Body of pancreas (tissue), 4 donors: ENCODE measurements around the gene PRKG1. TPM values are rescaled to one million over a fixed set of nuclear protein-coding genes. Genes with fewer than 3 reads are reported as not detected.

Experiments used
- ATAC-seq: fragments of 150-250 bp; one replicate; pipeline ENCODE4 v1.9.1; 2016
- DNase-seq, 4 donors: peaks; one replicate each; pipeline ENCODE4 v3.0.0-alpha.2; 2019
- H3K27ac ChIP-seq, 4 donors: fragments of 200-600 bp; sonication (generic); 1 replicate in 3 of 4; 2 replicates in 1 of 4; pipeline versions ENCODE4 v1.5.1 to v1.6.1; 2016 to 2019; ENCODE audit warnings: mild to moderate bottlenecking in 1 of 4, mixed read lengths in 1 of 4, moderate library complexity in 1 of 4
- H3K27me3 ChIP-seq, 2 donors: fragments of 200-600 bp; sonication (generic); one replicate each; pipeline ENCODE4 v1.6.0; 2016; ENCODE audit warnings: mild to moderate bottlenecking in 1 of 2
- H3K36me3 ChIP-seq, 2 donors: fragments of 200-600 bp; sonication (generic); replicated peaks in 1 of 2; 2 replicates each; pipeline ENCODE4 v1.5.1; 2016; ENCODE audit warnings: low read depth in 2 of 2; ENCODE audit not compliant: insufficient read depth in 1 of 2
- H3K4me1 ChIP-seq: fragments of 200-600 bp; sonication (generic); one replicate; pipeline ENCODE4 v1.6.0; 2016
- H3K4me3 ChIP-seq, 2 donors: fragments of 200-600 bp; sonication (generic); 1 replicate in 1 of 2; 2 replicates in 1 of 2; pipeline ENCODE4 v1.5.1; 2016 to 2019
- H3K9me3 ChIP-seq, 3 donors: fragments of 200-600 bp; sonication (generic); 1 replicate in 2 of 3; 2 replicates in 1 of 3; pipeline ENCODE4 v1.5.1; 2016
- POLR2A ChIP-seq, 3 donors: fragments of 450-650 bp; IDR thresholded peaks; one replicate each; pipeline ENCODE4 v1.6.1; 2016; ENCODE audit warnings: antibody characterized with exemption in 3 of 3, mild to moderate bottlenecking in 2 of 3
- WGBS, 2 donors: methylation state at CpG; one replicate each; pipeline ENCODE4 v1.1.5; 2017; 5-methylcytosine and 5-hydroxymethylcytosine counted together
- intact Hi-C: fragments of 100-400 bp; cut with DNase I; formaldehyde crosslinking; loops from one replicate; pipeline ENCODE4 v1.15.1; 2023
- total RNA-seq, 2 donors: library from RNA; depleted of rRNA; stranded (reverse); fragments of >200 nt; gene quantifications; one replicate each; pipeline ENCODE4 v1.1.0, GENCODE V29; 2016
- TF ChIP-seq, protein P1 (sequence below), 7 experiments: fragments of 450-650 bp in 4 of 7; fragments of 200-600 bp in 3 of 7; sonication (generic) in 3 of 7; IDR thresholded peaks; one replicate each; pipeline ENCODE4 v1.5.1; 2016 to 2019; ENCODE audit warnings: antibody characterized with exemption in 7 of 7

Gene PRKG1
- total RNA-seq, 2 donors from 2014 or later, result 14.2 to 18.9 TPM

DNA sequence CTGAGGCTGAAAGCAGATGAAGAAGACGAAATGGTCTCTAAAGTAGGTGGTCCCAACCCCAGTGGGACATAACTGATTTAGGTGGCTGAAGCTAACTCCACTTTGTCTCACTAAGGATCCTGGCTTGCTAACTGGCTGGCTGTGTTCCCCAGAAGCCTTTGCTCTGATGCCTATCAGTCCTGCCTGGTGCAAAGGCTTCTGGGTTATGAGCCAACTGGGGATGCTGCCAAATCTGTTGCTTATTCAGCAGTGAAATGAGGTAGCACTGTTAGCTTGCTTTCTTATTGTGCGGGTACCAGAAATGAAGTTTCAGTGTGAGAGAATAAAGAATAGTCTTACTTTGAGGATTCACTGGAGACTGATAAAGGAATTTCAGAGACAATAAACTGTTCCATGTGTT is 18.1 kb downstream of the PRKG1 start:
- Histone ChIP-seq H3K27ac (no peak overlapping the region), H3K36me3 (no peaks in the 10 kb centered on the region)
- intact Hi-C loops, result no loop called here

DNA sequence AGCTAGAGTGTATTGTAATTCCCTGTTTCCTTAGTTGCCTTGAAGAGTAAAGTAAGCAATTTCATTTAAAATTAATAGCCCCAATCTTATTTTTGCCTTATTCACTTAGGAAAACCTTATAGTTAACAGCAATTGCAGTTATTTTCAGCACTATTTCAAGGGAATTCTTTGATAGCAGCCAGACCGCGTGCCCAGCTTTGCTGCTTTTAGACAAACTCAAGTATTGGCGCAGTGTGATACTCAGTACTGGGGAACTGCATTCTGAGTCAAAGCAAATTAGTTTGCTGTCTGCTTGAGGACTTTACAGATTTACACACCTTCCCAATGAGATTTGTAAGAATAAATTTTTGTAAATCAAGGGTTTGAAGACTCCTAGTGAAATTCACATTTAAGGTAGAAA is 21.2 kb downstream of the PRKG1 start:
- H3K27me3 ChIP-seq, result no peaks in the 10 kb centered on the region
- TF ChIP-seq, protein P1, sequence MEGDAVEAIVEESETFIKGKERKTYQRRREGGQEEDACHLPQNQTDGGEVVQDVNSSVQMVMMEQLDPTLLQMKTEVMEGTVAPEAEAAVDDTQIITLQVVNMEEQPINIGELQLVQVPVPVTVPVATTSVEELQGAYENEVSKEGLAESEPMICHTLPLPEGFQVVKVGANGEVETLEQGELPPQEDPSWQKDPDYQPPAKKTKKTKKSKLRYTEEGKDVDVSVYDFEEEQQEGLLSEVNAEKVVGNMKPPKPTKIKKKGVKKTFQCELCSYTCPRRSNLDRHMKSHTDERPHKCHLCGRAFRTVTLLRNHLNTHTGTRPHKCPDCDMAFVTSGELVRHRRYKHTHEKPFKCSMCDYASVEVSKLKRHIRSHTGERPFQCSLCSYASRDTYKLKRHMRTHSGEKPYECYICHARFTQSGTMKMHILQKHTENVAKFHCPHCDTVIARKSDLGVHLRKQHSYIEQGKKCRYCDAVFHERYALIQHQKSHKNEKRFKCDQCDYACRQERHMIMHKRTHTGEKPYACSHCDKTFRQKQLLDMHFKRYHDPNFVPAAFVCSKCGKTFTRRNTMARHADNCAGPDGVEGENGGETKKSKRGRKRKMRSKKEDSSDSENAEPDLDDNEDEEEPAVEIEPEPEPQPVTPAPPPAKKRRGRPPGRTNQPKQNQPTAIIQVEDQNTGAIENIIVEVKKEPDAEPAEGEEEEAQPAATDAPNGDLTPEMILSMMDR (IDR thresholded peaks at IDR 0.05), result no peak
- no peak for TF ChIP-seq POLR2A (IDR thresholded peaks at IDR 0.05)
- no peak overlapping the region for H3K4me3 ChIP-seq
- H3K4me1 ChIP-seq, result no peaks in the 10 kb centered on the region
- ATAC-seq (no peak), DNase-seq (no peak)
- intact Hi-C loops, result no loop called here
- no peak overlapping the region for H3K27ac ChIP-seq
- WGBS, 2 donors, result 83 to 89% methylated on average over 3 of the region's 3 CpGs
- no peaks in the 10 kb centered on the region for H3K36me3 ChIP-seq
- no peaks in the 10 kb centered on the region for H3K9me3 ChIP-seq

More for the DNA sequence above, 18.1 kb downstream of the PRKG1 start:
- WGBS, 2 donors, result 58 to 69% methylated on average over 2 of the region's 2 CpGs
- H3K4me1 ChIP-seq, result no peaks in the 10 kb centered on the region
- H3K27me3 ChIP-seq, result no peaks in the 10 kb centered on the region
- peak; percentile 56 to 76 (median 62) for DNase-seq
- H3K9me3 ChIP-seq, result no peaks in the 10 kb centered on the region
- no peak for ATAC-seq
- H3K4me3 ChIP-seq, result no peak overlapping the region
- TF ChIP-seq POLR2A (IDR thresholded peaks at IDR 0.05), result no peak
- TF ChIP-seq, protein P1 (IDR thresholded peaks at IDR 0.05), result no peak

DNA sequence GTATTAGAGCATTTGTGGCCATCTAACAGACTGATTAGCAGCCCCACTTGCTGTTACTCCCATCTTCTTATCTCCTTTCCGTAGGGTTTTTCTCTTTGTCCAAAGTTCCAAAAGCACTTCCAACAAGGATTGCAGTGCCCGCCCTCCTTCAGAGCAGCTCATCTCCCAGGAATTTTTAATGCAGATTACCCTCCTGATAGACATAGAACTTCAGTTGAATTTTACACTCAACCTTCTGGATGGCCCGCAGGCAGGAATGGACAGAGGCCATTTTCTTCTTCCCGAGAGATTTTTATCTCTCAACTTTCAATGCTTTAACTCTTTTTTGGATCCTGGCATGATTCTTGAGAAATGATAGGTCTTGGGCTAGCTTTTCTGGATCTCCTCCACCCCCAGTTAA is 23.3 kb downstream of the PRKG1 start:
- intact Hi-C loops, result no loop called here
- no peak overlapping the region for H3K27ac ChIP-seq
- H3K27me3 ChIP-seq, result no peaks in the 10 kb centered on the region
- TF ChIP-seq, protein P1 (IDR thresholded peaks at IDR 0.05), result no peak
- no peak for TF ChIP-seq POLR2A (IDR thresholded peaks at IDR 0.05)
- no peak for DNase-seq
- no peak for ATAC-seq
- WGBS, 2 donors, result 78 to 84% methylated on average over 4 of the region's 4 CpGs
- no peaks in the 10 kb centered on the region for H3K36me3 ChIP-seq
- no peak overlapping the region for H3K4me3 ChIP-seq
- no peaks in the 10 kb centered on the region for H3K4me1 ChIP-seq
- H3K9me3 ChIP-seq, result no peaks in the 10 kb centered on the region

DNA sequence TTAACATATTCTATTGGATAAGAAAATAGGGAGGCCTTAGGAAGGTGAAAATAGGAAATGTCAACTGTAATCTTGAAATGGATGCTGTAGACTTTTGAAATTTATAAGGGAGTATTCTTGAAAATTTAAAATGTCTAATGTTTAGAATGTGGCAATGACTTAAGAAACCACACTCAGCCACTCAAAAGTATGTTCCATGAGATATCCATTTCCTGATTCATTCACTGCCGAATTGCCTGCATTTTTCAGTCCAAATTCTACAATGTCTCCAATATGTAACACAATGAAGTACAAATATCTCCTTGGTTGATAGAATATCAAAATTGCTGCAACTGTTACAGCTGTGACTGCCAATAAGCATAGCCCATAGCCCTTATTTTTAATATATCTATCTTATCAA is 25.9 kb downstream of the PRKG1 start:
- no peaks in the 10 kb centered on the region for H3K36me3 ChIP-seq
- no peak overlapping the region for H3K27ac ChIP-seq
- H3K4me3 ChIP-seq, result no peak overlapping the region
- 58 to 83% methylated on average over 1 of the region's 1 CpG for WGBS, 2 donors
- ATAC-seq (no peak), DNase-seq (no peak)
- no peaks in the 10 kb centered on the region for H3K9me3 ChIP-seq
- intact Hi-C loops, result no loop called here
- no peaks in the 10 kb centered on the region for H3K4me1 ChIP-seq
- no peaks in the 10 kb centered on the region for H3K27me3 ChIP-seq
- TF ChIP-seq POLR2A (IDR thresholded peaks at IDR 0.05), result no peak
- TF ChIP-seq, protein P1 (IDR thresholded peaks at IDR 0.05), result no peak

DNA sequence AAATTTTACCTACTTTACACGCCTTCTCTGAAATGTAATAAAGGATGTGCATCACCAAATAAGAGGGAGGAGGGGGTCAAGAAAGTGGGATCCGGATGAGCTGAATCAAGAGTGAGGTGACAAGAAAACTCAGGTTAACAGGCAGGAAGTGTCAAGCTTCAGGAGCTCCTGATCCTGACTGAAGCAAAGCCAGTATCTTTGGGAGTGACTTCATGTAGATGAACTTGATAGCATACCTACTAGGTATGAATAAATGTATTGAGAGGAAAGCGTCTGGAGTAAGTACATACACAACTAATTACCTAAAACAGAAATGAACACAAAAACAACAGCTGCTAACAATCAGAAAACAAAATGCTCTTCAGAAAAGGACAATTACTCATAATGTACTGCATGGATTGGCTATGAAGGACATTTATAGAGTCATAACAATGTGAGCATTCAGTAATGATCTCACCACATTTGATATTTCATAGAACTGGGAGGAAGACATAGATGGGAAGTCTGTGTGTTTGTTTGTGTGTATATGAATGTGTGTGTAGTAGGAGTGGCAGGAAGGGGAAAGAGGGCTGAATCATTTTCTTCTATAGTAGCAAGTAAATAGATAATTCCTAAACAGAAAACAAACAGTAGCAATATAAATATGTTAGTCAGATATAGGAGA is 29.4 kb downstream of the PRKG1 start:
- no peaks in the 10 kb centered on the region for H3K27me3 ChIP-seq
- intact Hi-C loops, result no loop called here
- H3K4me3 ChIP-seq, result no peak overlapping the region
- WGBS, 2 donors, result 88% methylated on average over 3 of the region's 3 CpGs
- no peaks in the 10 kb centered on the region for H3K9me3 ChIP-seq
- no peak overlapping the region for H3K27ac ChIP-seq
- DNase-seq (no peak), ATAC-seq (no peak)
- H3K36me3 ChIP-seq, result no peaks in the 10 kb centered on the region
- no peak for TF ChIP-seq POLR2A (IDR thresholded peaks at IDR 0.05)
- TF ChIP-seq, protein P1 (IDR thresholded peaks at IDR 0.05), result no peak
- H3K4me1 ChIP-seq, result no peaks in the 10 kb centered on the region
